IMR-90 (cell line): ENCODE results near the gene SCAF11. TPM values are rescaled to one million over a fixed set of nuclear protein-coding genes. Genes with fewer than 3 reads are reported as not detected.

Experiments
- ATAC-seq: fragments of 200-7000 bp; cut with Tn5 transposase; 2 replicates; pipeline ENCODE4 v1.9.1; 2020; ENCODE audit warnings: low read depth, mild to moderate bottlenecking, moderate library complexity
- BruUV-seq: library from RNA; stranded (reverse); fragments of 400-500 nt; replicated peaks from 2 replicates; lab custom pipeline; 2021; lab: Mats Ljungman, UMichigan
- CTCF ChIA-PET: fragments of 300-600 bp; formaldehyde crosslinking; extraction: SDS; loops from one replicate; lab custom pipeline; 2021; ENCODE audit warnings: antibody characterized with exemption; lab: Yijun Ruan, JAX
- POLR2A ChIA-PET: fragments of 300-600 bp; sonication (Branson Sonifier 250); formaldehyde crosslinking; loops from one replicate; lab custom pipeline; 2022; ENCODE audit warnings: antibody characterized with exemption; ENCODE audit not compliant: unreplicated experiment; lab: Charles Lee
- DNase-seq: peaks from one replicate; pipeline ENCODE4 v3.0.0; 2013
- H2AFZ ChIP-seq: replicated peaks from 2 replicates; pipeline ENCODE3; 2013; ENCODE audit warnings: low read length, mild to moderate bottlenecking; ENCODE audit not compliant: poor library complexity
- H2AK5ac ChIP-seq: 2 replicates; pipeline ENCODE4 v1.6.1; 2013; ENCODE audit warnings: low read depth, low read length, inconsistent platforms
- H2AK9ac ChIP-seq: replicated peaks from 2 replicates; pipeline ENCODE3; 2013; ENCODE audit warnings: mild to moderate bottlenecking, low read depth, low read length, moderate library complexity; ENCODE audit not compliant: poor library complexity
- H2BK120ac ChIP-seq: 2 replicates; pipeline ENCODE4 v1.6.1; 2013; ENCODE audit warnings: low read depth, low read length, inconsistent platforms
- H2BK15ac ChIP-seq: 3 replicates; pipeline ENCODE4 v1.6.1; 2013; ENCODE audit warnings: low read depth, low read length, inconsistent platforms
- H2BK20ac ChIP-seq: 2 replicates; pipeline ENCODE4 v1.6.1; 2013; ENCODE audit warnings: low read depth, mild to moderate bottlenecking, inconsistent platforms, low read length, moderate library complexity
- H2BK5ac ChIP-seq: 2 replicates; pipeline ENCODE4 v1.6.1; 2013; ENCODE audit warnings: mild to moderate bottlenecking, low read depth, low read length, inconsistent platforms; ENCODE audit not compliant: poor library complexity, severe bottlenecking
- H3K14ac ChIP-seq: replicated peaks from 2 replicates; pipeline ENCODE4 v1.6.1; 2013; ENCODE audit warnings: low read depth, low read length, inconsistent platforms
- H3K18ac ChIP-seq: 2 replicates; pipeline ENCODE4 v1.6.1; 2013; ENCODE audit warnings: low read depth, low read length, control low read depth
- H3K23ac ChIP-seq: 2 replicates; pipeline ENCODE4 v1.6.1; 2013; ENCODE audit warnings: low read depth, low read length, inconsistent platforms
- H3K27ac ChIP-seq: 2 replicates; pipeline ENCODE4 v1.5.1; 2013; ENCODE audit warnings: mild to moderate bottlenecking, control low read depth, low read length; ENCODE audit not compliant: insufficient read depth
- H3K27me3 ChIP-seq: 2 replicates; pipeline ENCODE4 v1.6.1; 2013; ENCODE audit warnings: low read length; ENCODE audit not compliant: control insufficient read depth, insufficient read depth
- H3K36me3 ChIP-seq: 2 replicates; pipeline ENCODE4 v1.6.1; 2013; ENCODE audit warnings: low read length, mixed read lengths; ENCODE audit not compliant: control insufficient read depth, insufficient read depth
- H3K4ac ChIP-seq: 2 replicates; pipeline ENCODE4 v1.6.1; 2013; ENCODE audit warnings: low read depth, low read length, inconsistent platforms
- H3K4me1 ChIP-seq: 2 replicates; pipeline ENCODE4 v1.6.1; 2013; ENCODE audit warnings: low read length, mixed read lengths; ENCODE audit not compliant: control insufficient read depth, insufficient read depth
- H3K4me2 ChIP-seq: 2 replicates; pipeline ENCODE4 v1.6.1; 2013; ENCODE audit warnings: low read depth, mild to moderate bottlenecking, control low read depth, low read length, moderate library complexity
- H3K4me3 ChIP-seq: 2 replicates; pipeline ENCODE4 v1.5.1; 2013; ENCODE audit warnings: low read depth, mild to moderate bottlenecking, control low read depth, low read length, moderate library complexity; ENCODE audit not compliant: insufficient read depth
- H3K56ac ChIP-seq: 2 replicates; pipeline ENCODE4 v1.6.1; 2013; ENCODE audit warnings: low read length, inconsistent platforms; ENCODE audit not compliant: insufficient read depth; ENCODE audit errors: extremely low read depth
- H3K79me1 ChIP-seq, 2 experiments: 2 replicates each; pipeline ENCODE4 v1.6.1; 2013; ENCODE audit warnings: low read length in 2 of 2, inconsistent platforms in 1 of 2, low read depth in 1 of 2
- H3K9ac ChIP-seq: 2 replicates; pipeline ENCODE4 v1.6.1; 2013; ENCODE audit warnings: low read depth, low read length, control low read depth
- H3K9me1 ChIP-seq: 2 replicates; pipeline ENCODE4 v1.6.1; 2013; ENCODE audit warnings: low read length, inconsistent platforms; ENCODE audit not compliant: insufficient read depth
- H3K9me3 ChIP-seq: 2 replicates; pipeline ENCODE4 v1.6.1; 2013; ENCODE audit warnings: low read length; ENCODE audit not compliant: control insufficient read depth, insufficient read depth
- H4K20me1 ChIP-seq: 2 replicates; pipeline ENCODE4 v1.6.1; 2013; ENCODE audit warnings: low read length, inconsistent platforms; ENCODE audit not compliant: insufficient read depth
- H4K5ac ChIP-seq: 2 replicates; pipeline ENCODE4 v1.6.1; 2013; ENCODE audit warnings: mild to moderate bottlenecking, low read depth, low read length, control low read depth
- H4K8ac ChIP-seq, 2 experiments: 2 replicates each; pipeline ENCODE4 v1.6.1; 2013; ENCODE audit warnings: low read depth in 2 of 2, low read length in 2 of 2, control low read depth in 1 of 2, inconsistent platforms in 1 of 2
- H4K91ac ChIP-seq: 2 replicates; pipeline ENCODE4 v1.6.1; 2013; ENCODE audit warnings: low read depth, low read length, inconsistent platforms; ENCODE audit not compliant: insufficient read depth
- CEBPB ChIP-seq: IDR thresholded peaks from 2 replicates; pipeline ENCODE4 v1.6.1; 2012; ENCODE audit warnings: low read depth, low read length, improper control_type of control experiment
- CHD1 ChIP-seq: IDR thresholded peaks from 2 replicates; pipeline ENCODE4 v1.6.1; 2012; ENCODE audit warnings: low read depth, low read length, improper control_type of control experiment
- CTCF ChIP-seq: conservative IDR thresholded peaks from 2 replicates; pipeline ENCODE4 v1.5.1; 2012; ENCODE audit warnings: mild to moderate bottlenecking, low read depth, low read length, improper control_type of control experiment
- ELK1 ChIP-seq: fragments of 150-350 bp; IDR thresholded peaks from 2 replicates; pipeline ENCODE4 v1.6.1; 2016; ENCODE audit warnings: low read depth, mild to moderate bottlenecking, low read length, moderate library complexity, borderline replicate concordance
- MAZ ChIP-seq: IDR thresholded peaks from 2 replicates; pipeline ENCODE4 v1.6.1; 2012; ENCODE audit warnings: low read depth, mild to moderate bottlenecking, low read length, improper control_type of control experiment, moderate library complexity, borderline replicate concordance
- NFE2L2 ChIP-seq: fragments of 150-350 bp; IDR thresholded peaks from 2 replicates; pipeline ENCODE4 v1.6.1; 2016; ENCODE audit warnings: low read depth, mild to moderate bottlenecking, low read length
- POLR2A ChIP-seq: IDR thresholded peaks from 2 replicates; pipeline ENCODE4 v1.6.1; 2012; ENCODE audit warnings: mild to moderate bottlenecking, low read depth, low read length
- RCOR1 ChIP-seq: IDR thresholded peaks from 2 replicates; pipeline ENCODE4 v1.6.1; 2012; ENCODE audit warnings: mild to moderate bottlenecking, low read length, improper control_type of control experiment; ENCODE audit not compliant: insufficient replicate concordance
- SMC3 ChIP-seq: fragments of 150-350 bp; IDR thresholded peaks from 2 replicates; pipeline ENCODE4 v1.6.1; 2016; ENCODE audit warnings: low read depth, mild to moderate bottlenecking, antibody characterized with exemption, low read length, moderate library complexity
- USF2 ChIP-seq: fragments of 150-350 bp; IDR thresholded peaks from 2 replicates; pipeline ENCODE4 v1.6.1; 2017; ENCODE audit warnings: mild to moderate bottlenecking, antibody characterized with exemption, low read length, low read depth
- WGBS, 2 experiments: methylation state at CpG; one replicate each; pipeline versions ENCODE4 v1.1.5 to v1.1.7; 2013; ENCODE audit warnings: missing lambda C conversion rate in 2 of 2; ENCODE audit not compliant: insufficient read length in 1 of 2; ENCODE audit errors: extremely low coverage in 2 of 2; 5-methylcytosine and 5-hydroxymethylcytosine counted together
- dilution Hi-C: fragments of 300-500 bp; cut with HindIII; formaldehyde crosslinking; loops from one replicate; pipeline ENCODE4 v1.14.3; 2018; ENCODE audit warnings: low sequenced_read_pairs; ENCODE audit not compliant: unreplicated experiment
- in situ Hi-C: fragments of 300-500 bp; cut with MboI; formaldehyde crosslinking; loops from 3 replicates; pipeline ENCODE4 v1.14.3; 2019; ENCODE audit warnings: low sequenced_read_pairs, inconsistent platforms, mixed read lengths
- intact Hi-C: fragments of 100-400 bp; cut with micrococcal nuclease; formaldehyde crosslinking; loops from 2 replicates; pipeline ENCODE4 v1.10.0; 2022
- polyA plus RNA-seq, 3 experiments: library from polyadenylated mRNA; depleted of rRNA; stranded (reverse); fragments of >200 nt; gene quantifications; 2 replicates each; pipeline ENCODE4 v1.2.3, GENCODE V29; 2012; ENCODE audit warnings: low replicate concordance in 1 of 3
- total RNA-seq: library from RNA; depleted of rRNA; stranded (reverse); fragments of >200 nt; gene quantifications from 2 replicates; pipeline ENCODE4 v1.2.3, GENCODE V29; 2012

SCAF11 gene
- total and polyA plus RNA-seq, 2 of the 4 experiments (the other 2 are of a cell fraction): 33.9 to 70.4 TPM

GRCh38 chr12:45974171-45974719 lies 16.1 kb downstream of the SCAF11 start (continued):
- no peak for TF ChIP-seq CTCF

GRCh38 chr12:45973526-45973925 lies 16.8 kb downstream of the SCAF11 start:
- H2BK20ac ChIP-seq: no peak overlapping the region
- CTCF ChIA-PET: no interaction called here
- H4K5ac ChIP-seq: peak overlapping the region; percentile 80; the same call in 1 of the 2 replicates
- peaks cover 1% of the 10 kb centered on the region for H3K36me3 ChIP-seq
- peak; percentile 8; the same call in 1 of the 2 replicates for ATAC-seq
- H3K56ac ChIP-seq: peak overlapping the region; percentile 48; the same call in 1 of the 2 replicates
- intact Hi-C loops: no loop called here
- H3K27ac ChIP-seq: no peak overlapping the region
- WGBS, 2 experiments: no CpG with 5 or more reads among the region's 2 CpGs
- no peak overlapping the region; the same call in 1 of the 2 replicates for H3K4ac ChIP-seq
- DNase-seq: peak; percentile 22
- H3K27me3 ChIP-seq: no peaks in the 10 kb centered on the region
- H2BK5ac ChIP-seq: peak overlapping the region; percentile 83
- no peak for TF ChIP-seq CHD1
- TF ChIP-seq USF2: no peak
- no peak for TF ChIP-seq POLR2A
- TF ChIP-seq RCOR1: no peak
- no peak for TF ChIP-seq CEBPB
- TF ChIP-seq ELK1: no peak
- no peak for TF ChIP-seq NFE2L2
- TF ChIP-seq MAZ: no peak
- no peak for TF ChIP-seq SMC3
- dilution Hi-C loops: no loop called here
- H3K4me2 ChIP-seq: peak overlapping the region; percentile 79; the same call in 1 of the 2 replicates
- no peak overlapping the region for H2BK120ac ChIP-seq
- H4K8ac ChIP-seq: no peak overlapping the region; a peak in 1 of 4 replicates
- peak overlapping the region; percentile 4; the same call in 1 of the 2 replicates for H3K23ac ChIP-seq
- H3K4me1 ChIP-seq: peaks cover 13% of the 10 kb centered on the region
- no peak overlapping the region; the same call in 1 of the 2 replicates for H3K14ac ChIP-seq
- peaks cover 31 to 65% of the 10 kb centered on the region in 2 experiments for H3K79me1 ChIP-seq
- H3K9me3 ChIP-seq: no peaks in the 10 kb centered on the region
- H2AK5ac ChIP-seq: no peak overlapping the region
- no peak overlapping the region for H2AK9ac ChIP-seq
- in situ Hi-C loops: no loop called here
- peaks cover 50% of the 10 kb centered on the region for H4K20me1 ChIP-seq
- H2BK15ac ChIP-seq: no peak overlapping the region
- H4K91ac ChIP-seq: no peak overlapping the region
- POLR2A ChIA-PET: no interaction called here
- H3K9ac ChIP-seq: no peak overlapping the region
- BruUV-seq: no TSS peak
- H2AFZ ChIP-seq: no peak overlapping the region
- H3K4me3 ChIP-seq: peak overlapping the region; percentile 3; the same call in 1 of the 2 replicates
- peak overlapping the region; percentile 6; the same call in 1 of the 2 replicates for H3K18ac ChIP-seq
- H3K9me1 ChIP-seq: peaks cover 2% of the 10 kb centered on the region
